Fibroblast of upper back skin (primary cell): ENCODE results near the gene NUP62.

Experiments
- DNase-seq: peaks from one replicate; pipeline ENCODE4 v3.0.0-alpha.2; 2013

Gene NUP62

DNA sequence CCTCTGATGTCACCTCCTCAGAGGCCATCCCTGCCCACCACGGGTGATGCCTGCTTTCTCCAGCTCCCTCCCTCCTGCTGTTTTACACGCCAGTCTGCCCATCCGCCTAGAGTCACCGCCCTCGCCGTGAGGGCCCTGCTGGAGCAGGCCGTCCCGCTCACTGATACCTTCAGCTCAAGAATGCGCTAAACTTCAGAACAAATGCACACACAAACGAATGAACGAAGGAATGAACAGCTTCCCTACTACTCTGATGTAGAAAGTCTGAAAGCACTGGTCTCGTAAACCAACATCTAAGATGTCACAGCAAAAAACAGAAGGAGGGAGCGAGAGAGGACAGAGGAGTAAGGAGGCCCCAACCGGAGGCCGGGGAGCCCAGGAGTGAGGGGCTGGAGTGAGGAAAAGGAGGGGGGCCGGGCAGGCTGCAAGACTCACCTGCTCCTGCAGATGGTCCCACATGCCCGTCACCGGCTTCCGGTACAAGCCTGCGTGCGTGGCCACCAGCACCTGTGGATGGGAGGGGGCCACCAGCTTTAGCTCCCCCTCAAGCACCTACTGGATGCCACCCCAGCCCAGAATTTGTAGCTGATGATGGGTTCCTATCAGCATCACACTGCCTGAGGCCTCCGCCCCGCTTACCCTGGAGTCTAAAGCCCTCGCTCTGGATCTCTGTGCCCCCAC lies 65.9 kb downstream of the NUP62 start:
- no peak for DNase-seq

- DNase-seq: no peak
These were observed 66.7 kb downstream of the NUP62 start for GRCh38 chr19:49862391-49863253.

DNA sequence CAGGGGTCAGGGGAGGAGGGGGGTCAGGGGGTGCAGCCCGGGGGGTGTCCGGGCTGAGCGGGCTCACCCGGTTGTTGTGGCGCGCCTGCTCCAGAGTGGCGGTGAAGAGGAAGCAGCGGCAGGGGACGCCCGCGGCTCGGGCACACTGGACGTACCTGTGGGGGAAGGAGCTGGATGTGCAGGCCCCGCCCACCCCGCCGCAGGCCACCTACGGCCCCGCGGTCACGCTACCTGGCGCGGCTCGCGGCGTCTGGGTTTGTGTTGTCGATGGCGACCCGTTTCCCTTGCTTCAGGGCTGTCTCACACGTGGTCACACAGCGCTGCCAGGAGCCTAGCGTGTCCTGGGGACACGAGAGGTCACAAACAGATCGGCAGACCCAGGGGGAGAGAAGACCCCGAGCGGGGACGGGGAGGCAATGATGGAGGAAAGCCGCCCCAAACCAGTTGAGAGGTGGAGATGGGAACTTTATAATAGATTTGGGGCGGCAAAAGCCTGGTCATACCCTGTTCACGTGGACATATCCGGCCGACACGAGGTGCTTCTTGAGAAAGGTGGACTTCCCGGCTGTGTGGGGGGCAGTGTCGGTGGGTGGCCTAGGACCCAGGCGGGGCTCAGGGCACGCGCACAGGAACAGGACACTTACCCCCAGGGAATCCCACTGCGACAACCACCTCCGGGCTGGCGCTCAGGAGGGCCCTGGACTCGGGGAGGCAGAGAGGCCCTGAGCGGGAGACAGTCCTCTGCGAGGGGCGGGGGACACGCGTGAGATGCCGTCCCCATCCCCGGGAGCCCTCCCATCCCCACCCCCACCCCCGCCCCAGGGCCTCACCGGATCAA lies 67.5 kb downstream of the NUP62 start:
- DNase-seq: no peak

GRCh38 chr19:49861107-49861506 lies 68.2 kb downstream of the NUP62 start:
- no peak for DNase-seq

- no peak for DNase-seq
These were observed 68.8 kb downstream of the NUP62 start for GRCh38 chr19:49860336-49861102.

DNA sequence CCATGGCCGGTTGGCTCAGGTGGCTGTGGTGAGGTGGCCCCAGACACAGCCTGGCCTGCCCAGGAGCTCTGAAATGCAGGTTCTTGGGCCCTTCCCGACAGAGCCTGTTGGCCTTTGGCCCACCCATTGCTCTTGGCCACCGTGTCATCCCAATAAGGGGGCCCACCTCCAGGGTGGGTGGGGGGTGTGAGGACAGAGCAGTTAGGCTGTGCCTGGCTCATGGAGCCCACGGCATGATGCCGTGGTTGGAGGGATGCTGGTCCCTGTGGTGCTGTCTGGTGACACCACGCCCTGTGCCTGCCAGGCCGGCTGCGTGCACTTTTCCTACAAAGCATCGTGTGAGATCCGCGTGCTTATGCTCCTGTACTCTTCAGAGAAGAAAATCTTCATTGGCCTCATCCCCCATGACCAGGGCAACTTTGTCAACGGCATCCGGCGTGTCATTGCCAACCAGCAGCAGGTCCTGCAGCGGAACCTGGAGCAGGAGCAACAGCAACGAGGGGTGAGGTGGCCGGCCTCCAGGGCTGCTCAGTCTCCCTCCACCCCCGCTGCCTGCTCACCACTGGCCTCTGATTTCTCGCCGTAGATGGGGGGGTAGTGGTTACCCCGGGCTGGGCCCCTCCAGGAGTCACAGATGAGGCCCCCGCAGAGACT lies 69.5 kb downstream of the NUP62 start:
- DNase-seq: no peak

- DNase-seq: no peak
These were observed 71.0 kb downstream of the NUP62 start for GRCh38 chr19:49858088-49858985.

DNA sequence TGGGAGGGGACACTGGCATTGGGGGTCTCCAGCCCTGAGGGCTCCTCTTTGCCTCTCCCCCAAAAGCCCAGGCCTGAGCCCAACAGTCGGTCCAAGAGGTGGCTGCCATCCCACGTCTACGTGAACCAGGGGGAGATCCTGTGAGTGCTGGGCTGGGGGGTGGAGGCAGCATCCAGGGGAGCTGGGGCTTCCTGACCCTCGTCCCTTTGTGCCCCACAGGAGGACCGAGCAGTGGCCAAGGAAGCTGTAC lies 71.5 kb downstream of the NUP62 start:
- no peak for DNase-seq

GRCh38 chr19:49857061-49857837 lies 72.1 kb downstream of the NUP62 start:
- DNase-seq: no peak
